ENCODE data around the gene ADGRL2.

- TF ChIP-seq CTCF (conservative IDR thresholded peaks at IDR 0.05), result no peak
- TF ChIP-seq EZH2 (IDR thresholded peaks at IDR 0.05; ENCODE audit: low read depth), result no peak
Observed at GRCh38 chr1:81844477-81844876, 43.7 kb downstream of the ADGRL2 start.
